ENCODE results near the gene CCDC40. TPM values are rescaled to one million over a fixed set of nuclear protein-coding genes. Genes with fewer than 3 reads are reported as not detected.
A peak's percentile ranks its signal among the peaks of the same experiment; 100 is the strongest.

Gene CCDC40
- total and polyA plus RNA-seq, 4 experiments from 2014 or later = 0.28 to 1.3 TPM; not detected in 2

DNA sequence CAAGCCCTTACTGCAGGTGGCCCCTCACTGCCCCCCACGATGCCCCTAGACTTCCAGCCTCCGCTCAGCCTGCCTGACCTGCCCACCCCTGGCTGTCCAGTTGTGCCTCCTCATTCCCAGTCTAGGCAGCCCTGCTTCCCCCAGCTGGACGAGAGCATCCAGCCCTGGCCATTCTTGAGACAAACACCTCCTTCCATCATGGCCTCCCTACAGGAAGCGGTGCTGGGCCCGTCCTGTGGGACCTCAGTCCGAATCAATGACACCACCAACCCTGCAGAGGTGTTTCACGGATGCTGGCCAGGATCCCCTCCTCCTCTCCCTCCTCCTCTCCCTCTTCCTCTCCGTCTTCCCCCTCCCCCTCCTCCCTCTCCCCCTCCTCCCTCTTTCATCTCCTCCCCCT is 28.3 kb downstream of the CCDC40 start:
- H3K4me1 ChIP-seq (ENCODE audit: insufficient read depth, low read length) = no peaks in the 10 kb centered on the region
- no peaks in the 10 kb centered on the region for H3K9me3 Mint-ChIP-seq
- no peaks in the 10 kb centered on the region for H3K27me3 ChIP-seq (ENCODE audit: insufficient read depth, low read length)
- no peak overlapping the region for H3K27ac Mint-ChIP-seq
- ChIA-PET POLR2A (ENCODE audit: partially characterized antibody) (no interaction called here), CTCF (ENCODE audit: partially characterized antibody) (no interaction called here)
- H3K4me1 Mint-ChIP-seq = peaks cover 0 to 3% (median under 1%) of the 10 kb centered on the region in 4 donors
- H3K36me3 Mint-ChIP-seq = no peaks in the 10 kb centered on the region
- no peak for DNase-seq
- intact Hi-C loops (cut with micrococcal nuclease) = no loop called here
- H3K27ac ChIP-seq (ENCODE audit: low read depth, low read length) = no peak overlapping the region
- H3K36me3 ChIP-seq (ENCODE audit: insufficient read depth, low read length) = no peaks in the 10 kb centered on the region
- no peaks in the 10 kb centered on the region for H3K9me3 ChIP-seq (ENCODE audit: control insufficient read depth in 1 of 2, low read length in 2 of 2)
- H3K4me3 Mint-ChIP-seq = no peak overlapping the region
- H3K4me3 ChIP-seq (ENCODE audit: low read length in 2 of 2) = no peak overlapping the region
- no peaks in the 10 kb centered on the region for H3K27me3 Mint-ChIP-seq

DNA sequence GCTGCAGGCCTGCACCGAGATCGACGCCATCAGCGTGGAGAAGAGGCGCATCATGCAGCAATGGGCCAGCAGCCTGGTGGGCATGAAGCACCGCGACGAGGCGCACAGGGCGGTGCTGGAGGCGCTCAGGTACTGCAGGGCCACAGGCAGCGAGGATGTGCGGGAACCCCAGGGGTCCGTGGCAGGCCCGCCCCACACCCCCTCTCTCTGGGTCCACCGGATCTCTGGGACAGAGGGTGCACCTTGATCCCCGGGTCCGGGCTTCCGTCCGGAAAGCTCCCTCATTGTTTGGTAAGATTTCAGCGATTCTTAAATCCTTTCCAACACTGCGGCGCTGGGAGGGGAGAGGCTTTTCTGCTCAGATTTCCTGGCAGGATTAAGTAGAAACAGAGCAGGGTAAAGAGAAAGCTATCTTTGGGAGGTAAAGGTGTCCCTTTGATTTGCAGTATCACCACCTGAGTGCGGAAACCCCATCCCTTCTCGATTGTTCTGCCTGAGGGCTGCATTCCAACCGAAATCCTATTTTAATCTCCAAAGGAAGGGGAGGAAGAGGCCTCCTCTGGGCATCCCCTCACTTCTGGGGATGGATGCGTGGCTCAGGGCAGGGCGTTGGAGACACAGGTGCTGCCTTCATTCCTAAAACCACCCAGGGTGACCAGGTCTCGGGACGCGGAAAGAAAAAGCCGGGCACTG is 29.2 kb downstream of the CCDC40 start:
- Histone ChIP-seq H3K4me1 (ENCODE audit: insufficient read depth, low read length) (no peaks in the 10 kb centered on the region), H3K36me3 (ENCODE audit: insufficient read depth, low read length) (no peaks in the 10 kb centered on the region), H3K27ac (ENCODE audit: low read depth, low read length) (no peak overlapping the region), H3K27me3 (ENCODE audit: insufficient read depth, low read length) (no peaks in the 10 kb centered on the region), H3K4me3 (ENCODE audit: low read length in 2 of 2) (no peak overlapping the region), H3K9me3 (ENCODE audit: control insufficient read depth in 1 of 2, low read length in 2 of 2) (no peaks in the 10 kb centered on the region)
- intact Hi-C loops (cut with micrococcal nuclease) = no loop called here
- no peak for DNase-seq
- H3K27me3 Mint-ChIP-seq = no peaks in the 10 kb centered on the region
- CTCF ChIA-PET (ENCODE audit: partially characterized antibody) = no interaction called here
- H3K4me3 Mint-ChIP-seq = no peak overlapping the region
- no peaks in the 10 kb centered on the region for H3K36me3 Mint-ChIP-seq
- H3K4me1 Mint-ChIP-seq = peaks cover 0 to 3% (median under 1%) of the 10 kb centered on the region in 4 donors
- POLR2A ChIA-PET (ENCODE audit: partially characterized antibody) = no interaction called here
- no peaks in the 10 kb centered on the region for H3K9me3 Mint-ChIP-seq
- no peak overlapping the region for H3K27ac Mint-ChIP-seq

DNA sequence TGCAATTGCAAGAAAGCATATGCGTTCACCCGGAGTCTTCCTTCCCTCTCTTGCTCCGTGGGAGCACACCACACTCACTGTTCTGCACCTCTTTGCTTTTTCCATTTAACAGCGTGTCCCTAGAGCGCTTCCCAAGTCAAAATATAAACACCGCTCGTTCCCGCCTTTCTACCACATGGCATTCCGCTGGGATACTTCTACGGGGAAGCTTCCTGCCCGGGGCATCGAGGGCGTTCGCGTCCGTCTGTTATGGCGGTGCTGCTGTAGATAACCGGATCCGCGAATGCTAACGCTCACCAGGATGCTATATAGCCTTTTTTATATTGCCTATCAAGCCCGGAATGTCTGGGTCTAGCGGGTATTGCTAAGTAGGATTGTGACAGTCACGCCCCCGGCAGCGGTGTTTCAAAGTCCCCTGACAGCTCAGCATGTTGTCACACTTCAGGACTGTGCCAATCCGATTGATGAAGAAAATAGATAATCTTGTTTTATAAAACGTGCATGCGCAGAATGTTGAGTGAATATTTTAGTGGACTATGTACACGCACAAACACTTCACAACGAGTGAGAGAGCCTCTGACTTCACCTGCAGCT is 31.0 kb downstream of the CCDC40 start:
- H3K4me1 Mint-ChIP-seq = peaks cover 4 to 7% (median 5%) of the 10 kb centered on the region in 4 donors
- no peaks in the 10 kb centered on the region for H3K36me3 Mint-ChIP-seq
- Histone ChIP-seq H3K4me1 (ENCODE audit: insufficient read depth, low read length) (no peaks in the 10 kb centered on the region), H3K9me3 (ENCODE audit: control insufficient read depth in 1 of 2, low read length in 2 of 2) (no peaks in the 10 kb centered on the region), H3K36me3 (ENCODE audit: insufficient read depth, low read length) (no peaks in the 10 kb centered on the region), H3K27me3 (ENCODE audit: insufficient read depth, low read length) (no peaks in the 10 kb centered on the region), H3K4me3 (ENCODE audit: low read length in 2 of 2) (no peak overlapping the region), H3K27ac (ENCODE audit: low read depth, low read length) (no peak overlapping the region)
- H3K4me3 Mint-ChIP-seq = no peak overlapping the region
- intact Hi-C loops (cut with micrococcal nuclease) = no loop called here
- DNase-seq = no peak
- no peak overlapping the region for H3K27ac Mint-ChIP-seq
- POLR2A ChIA-PET (ENCODE audit: partially characterized antibody) = no interaction called here
- no peaks in the 10 kb centered on the region for H3K27me3 Mint-ChIP-seq
- no peaks in the 10 kb centered on the region for H3K9me3 Mint-ChIP-seq
- CTCF ChIA-PET (ENCODE audit: partially characterized antibody) = no interaction called here

DNA sequence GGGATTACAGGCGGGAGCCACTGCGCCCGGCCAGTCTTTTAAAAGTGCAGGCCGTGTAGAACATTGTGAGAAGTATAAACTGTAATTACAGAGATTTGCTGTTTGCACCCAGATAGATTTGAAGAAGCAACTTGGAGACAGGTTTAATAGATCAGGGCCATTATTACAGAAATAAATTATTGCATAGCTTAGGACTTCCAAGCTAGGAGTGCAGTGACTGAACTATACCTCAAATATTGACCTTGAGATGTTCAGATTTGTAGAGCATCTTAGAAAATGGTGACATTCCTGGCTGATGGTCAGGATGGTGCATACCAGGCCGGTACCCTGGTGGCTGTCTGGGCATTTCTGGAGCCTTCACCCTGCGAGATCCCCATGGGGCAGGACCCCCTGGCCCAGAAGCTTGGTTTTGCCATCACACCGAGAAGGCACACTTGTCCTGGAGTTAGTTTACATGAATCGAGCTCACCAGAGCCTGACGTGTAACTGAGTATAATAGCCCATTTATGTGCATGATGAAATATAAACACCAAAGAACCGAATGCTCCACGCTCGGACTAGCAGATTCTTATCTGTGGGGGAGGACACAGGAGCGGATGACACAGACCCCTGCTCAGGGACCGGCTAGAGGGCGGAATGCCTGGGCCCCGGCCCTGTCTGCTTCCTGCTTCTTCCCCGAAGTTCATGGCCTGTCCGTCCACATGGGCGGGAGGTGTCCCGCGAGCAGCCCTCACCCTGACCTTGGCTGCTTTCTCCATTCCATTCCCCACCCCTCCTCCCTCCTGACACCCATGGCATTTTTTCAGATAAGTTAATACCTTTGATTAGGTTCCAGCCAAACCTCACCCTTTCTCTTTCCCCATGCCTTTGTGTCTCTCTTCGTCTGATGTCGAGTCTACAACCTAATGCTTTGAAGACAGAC is 32.1 kb downstream of the CCDC40 start:
- no peak overlapping the region for H3K27ac ChIP-seq (ENCODE audit: low read depth, low read length)
- Mint-ChIP-seq H3K27me3 (no peaks in the 10 kb centered on the region), H3K4me3 (no peak overlapping the region), H3K9me3 (no peaks in the 10 kb centered on the region), H3K36me3 (no peaks in the 10 kb centered on the region), H3K4me1 (peaks cover 4 to 7% (median 5%) of the 10 kb centered on the region in 4 donors), H3K27ac (peak overlapping the region in 1 of 7 donors; percentile 35)
- intact Hi-C loops (cut with micrococcal nuclease) = no loop called here
- no peaks in the 10 kb centered on the region for H3K9me3 ChIP-seq (ENCODE audit: control insufficient read depth in 1 of 2, low read length in 2 of 2)
- H3K36me3 ChIP-seq (ENCODE audit: insufficient read depth, low read length) = no peaks in the 10 kb centered on the region
- no peak overlapping the region for H3K4me3 ChIP-seq (ENCODE audit: low read length in 2 of 2)
- CTCF ChIA-PET (ENCODE audit: partially characterized antibody) = no interaction called here
- H3K27me3 ChIP-seq (ENCODE audit: insufficient read depth, low read length) = no peaks in the 10 kb centered on the region
- no peaks in the 10 kb centered on the region for H3K4me1 ChIP-seq (ENCODE audit: insufficient read depth, low read length)
- POLR2A ChIA-PET (ENCODE audit: partially characterized antibody) = no interaction called here
- DNase-seq = no peak

DNA sequence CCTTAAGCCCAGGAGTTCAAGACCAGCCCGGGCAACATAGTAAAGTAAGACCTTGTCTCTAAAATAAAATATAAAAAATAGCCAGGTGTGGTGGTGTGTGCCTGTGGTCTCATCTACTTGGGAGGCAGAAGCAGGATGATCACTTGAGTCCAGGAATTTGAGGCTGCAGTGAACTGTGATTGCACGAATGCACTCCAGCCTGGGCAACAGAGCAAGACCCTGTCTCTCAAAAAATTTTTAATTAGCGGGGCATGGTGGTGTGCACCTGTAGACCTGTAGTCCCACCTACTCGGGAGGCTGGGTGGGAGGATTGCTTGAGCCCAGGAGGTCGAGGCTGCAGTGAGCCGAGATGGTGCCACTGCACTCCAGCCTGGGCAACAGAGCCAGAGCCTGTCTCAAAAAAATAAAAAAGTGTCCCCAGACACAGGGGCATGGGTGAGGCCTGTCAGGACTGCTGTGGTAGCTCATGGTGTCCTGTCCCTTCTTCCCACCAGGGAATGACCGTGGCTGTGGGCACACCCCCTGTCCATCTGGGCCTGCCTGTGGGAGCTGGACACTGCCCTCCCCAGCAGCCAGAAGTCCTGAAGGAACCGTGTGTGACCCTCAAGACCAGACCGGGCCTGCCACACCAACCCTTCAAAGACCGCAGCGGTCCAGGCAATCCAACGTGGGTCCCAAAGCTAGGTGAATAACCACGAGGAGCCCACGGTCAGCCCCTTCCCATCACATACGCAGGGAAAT is 34.1 kb downstream of the CCDC40 start:
- POLR2A ChIA-PET (ENCODE audit: partially characterized antibody) = no interaction called here
- no peaks in the 10 kb centered on the region for H3K9me3 ChIP-seq (ENCODE audit: control insufficient read depth in 1 of 2, low read length in 2 of 2)
- CTCF ChIA-PET (ENCODE audit: partially characterized antibody) = no interaction called here
- no peaks in the 10 kb centered on the region for H3K27me3 ChIP-seq (ENCODE audit: insufficient read depth, low read length)
- DNase-seq = no peak
- intact Hi-C loops (cut with micrococcal nuclease) = no loop called here
- peaks cover 0 to 2% of the 10 kb centered on the region in 2 donors for H3K27me3 Mint-ChIP-seq
- H3K36me3 ChIP-seq (ENCODE audit: insufficient read depth, low read length) = no peaks in the 10 kb centered on the region
- no peak overlapping the region for H3K4me3 Mint-ChIP-seq
- H3K4me1 ChIP-seq (ENCODE audit: insufficient read depth, low read length) = no peaks in the 10 kb centered on the region
- H3K4me1 Mint-ChIP-seq = peaks cover 4 to 7% (median 5%) of the 10 kb centered on the region in 4 donors
- no peaks in the 10 kb centered on the region for H3K9me3 Mint-ChIP-seq
- no peaks in the 10 kb centered on the region for H3K36me3 Mint-ChIP-seq
- H3K27ac Mint-ChIP-seq = no peak overlapping the region
- H3K27ac ChIP-seq (ENCODE audit: low read depth, low read length) = no peak overlapping the region
- no peak overlapping the region for H3K4me3 ChIP-seq (ENCODE audit: low read length in 2 of 2)

DNA sequence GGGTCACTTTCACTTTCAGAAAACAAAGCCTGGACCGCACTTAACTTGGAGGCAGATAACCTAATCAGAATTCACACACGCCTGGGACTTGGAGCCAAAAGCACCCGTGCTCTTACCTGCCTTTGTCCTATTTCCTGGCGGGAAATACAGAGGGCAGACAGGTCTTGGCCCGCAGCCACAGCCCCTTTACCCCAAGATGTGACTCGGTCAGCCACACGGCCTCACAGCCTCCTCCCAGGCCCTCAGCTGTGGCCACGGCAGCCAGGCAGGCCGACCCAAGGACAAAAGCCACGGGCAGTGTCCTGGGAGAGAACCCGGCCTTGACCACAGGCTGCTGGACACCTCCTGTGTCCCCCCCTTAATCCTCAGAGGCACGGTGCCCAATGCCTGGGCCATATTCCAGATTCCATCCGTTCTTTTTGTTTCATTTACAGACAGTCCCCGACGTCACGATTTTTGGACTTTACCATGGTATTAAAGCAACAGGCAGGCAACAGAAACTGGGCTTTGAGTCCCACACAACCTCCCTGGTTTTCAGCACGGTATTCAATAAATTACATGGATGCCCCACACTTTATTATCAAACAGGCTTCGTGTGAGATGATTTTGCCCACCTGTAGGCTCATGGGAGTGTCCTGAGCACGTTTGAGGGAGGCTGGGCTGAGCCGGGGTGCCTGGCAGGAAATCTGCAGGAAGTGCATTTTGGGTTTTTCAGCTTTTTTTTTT is 34.8 kb downstream of the CCDC40 start:
- Mint-ChIP-seq H3K4me3 (peak overlapping the region in 1 of 8 donors; percentile 34), H3K36me3 (no peaks in the 10 kb centered on the region), H3K9me3 (no peaks in the 10 kb centered on the region), H3K27me3 (peaks cover 2 to 3% of the 10 kb centered on the region in 2 donors), H3K4me1 (peaks cover 4 to 7% (median 5%) of the 10 kb centered on the region in 4 donors), H3K27ac (peak overlapping the region in 1 of 7 donors; percentile 57)
- Histone ChIP-seq H3K36me3 (ENCODE audit: insufficient read depth, low read length) (no peaks in the 10 kb centered on the region), H3K4me1 (ENCODE audit: insufficient read depth, low read length) (no peaks in the 10 kb centered on the region), H3K27me3 (ENCODE audit: insufficient read depth, low read length) (no peaks in the 10 kb centered on the region), H3K27ac (ENCODE audit: low read depth, low read length) (no peak overlapping the region), H3K4me3 (ENCODE audit: low read length in 2 of 2) (no peak overlapping the region), H3K9me3 (ENCODE audit: control insufficient read depth in 1 of 2, low read length in 2 of 2) (no peaks in the 10 kb centered on the region)
- POLR2A ChIA-PET (ENCODE audit: partially characterized antibody) = no interaction called here
- CTCF ChIA-PET (ENCODE audit: partially characterized antibody) = interaction anchor here (0.6 kb wide), 1 partner anchor 197 kb away, joined by 3 read pairs; no protein-coding TSS in a partner anchor
- no peak for DNase-seq
- intact Hi-C loops (cut with micrococcal nuclease) = no loop called here

Data from CD4-positive, alpha-beta memory T cell (primary cell).